AG04450 (cell line): ENCODE measurements around the gene ADGRD2. TPM values are rescaled to one million over a fixed set of nuclear protein-coding genes. Genes with fewer than 3 reads are reported as not detected.

Source experiments
- CTCF ChIA-PET: fragments of 300-600, 350-600 bp; formaldehyde crosslinking; extraction: SDS; loops from one replicate; lab custom pipeline; 2022; ENCODE audit warnings: antibody characterized with exemption, inconsistent platforms; lab: Charles Lee
- POLR2A ChIA-PET: fragments of 350-600 bp; formaldehyde crosslinking; extraction: SDS; loops from one replicate; lab custom pipeline; 2021; ENCODE audit warnings: antibody characterized with exemption, inconsistent platforms; lab: Yijun Ruan, JAX
- DNase-seq: peaks from one replicate; pipeline ENCODE4 v3.0.0-alpha.2; 2011; ENCODE audit warnings: low read depth, low spot score
- H3K27ac ChIP-seq: one replicate; pipeline ENCODE4 v1.5.1; 2012; ENCODE audit warnings: low read depth, low read length, control low read depth
- H3K27me3 ChIP-seq: one replicate; pipeline ENCODE4 v1.6.0; 2012; ENCODE audit warnings: low read length; ENCODE audit not compliant: control insufficient read depth, insufficient read depth
- H3K4me3 ChIP-seq: 2 replicates; pipeline ENCODE4 v1.5.1; 2011; ENCODE audit warnings: mild to moderate bottlenecking, low read depth, low read length, control low read depth
- H3K9me3 ChIP-seq: 2 replicates; pipeline ENCODE4 v1.5.1; 2012; ENCODE audit warnings: low read length; ENCODE audit not compliant: control insufficient read depth, insufficient read depth
- polyA plus RNA-seq: library from polyadenylated mRNA; depleted of rRNA; stranded (reverse); fragments of >200 nt; gene quantifications from 2 replicates; pipeline ENCODE4 v1.2.3, GENCODE V29; 2011
- TF ChIP-seq, protein P1 (sequence below): IDR thresholded peaks from 2 replicates; pipeline ENCODE4 v1.5.1; 2011; ENCODE audit warnings: low read depth, low read length, control low read depth, inconsistent platforms

Gene ADGRD2
- polyA plus RNA-seq, 1 experiment: not detected

DNA sequence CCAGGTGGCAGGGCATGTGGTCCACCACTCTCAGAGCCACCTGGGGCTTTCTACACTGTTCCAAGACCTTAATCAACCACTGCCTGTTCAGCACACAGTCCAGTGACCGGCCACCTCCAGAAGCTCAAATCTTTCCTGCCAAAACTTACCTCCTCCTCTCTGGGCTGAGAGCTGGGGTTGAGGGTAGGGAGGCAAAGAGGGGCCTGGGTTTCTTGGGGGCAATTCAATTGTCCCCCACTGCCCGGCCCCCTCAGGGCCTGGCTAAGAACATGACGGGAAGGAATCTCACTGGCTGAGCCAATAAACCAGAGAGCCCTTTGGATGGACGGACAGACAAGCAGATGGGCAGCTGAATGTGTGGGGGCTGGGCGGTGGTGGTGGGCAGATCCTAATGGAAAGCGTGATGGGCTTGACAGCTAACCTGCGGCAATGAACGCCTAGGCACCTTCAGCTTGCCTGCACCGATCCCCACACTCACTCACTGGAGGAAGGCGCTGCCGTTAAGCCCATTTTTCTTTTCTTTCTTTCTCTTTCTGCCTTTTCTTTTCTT lies 51.6 kb downstream of the ADGRD2 start:
- POLR2A ChIA-PET: interaction anchor here (0.6 kb wide), 1 partner anchor 81 kb away, joined by 3 read pairs; no protein-coding TSS in a partner anchor
- Histone ChIP-seq H3K27ac (no peak overlapping the region), H3K4me3 (no peak overlapping the region), H3K27me3 (peaks cover 81% of the 10 kb centered on the region), H3K9me3 (no peaks in the 10 kb centered on the region; the same call in 1 of the 2 replicates)
- TF ChIP-seq, protein P1, sequence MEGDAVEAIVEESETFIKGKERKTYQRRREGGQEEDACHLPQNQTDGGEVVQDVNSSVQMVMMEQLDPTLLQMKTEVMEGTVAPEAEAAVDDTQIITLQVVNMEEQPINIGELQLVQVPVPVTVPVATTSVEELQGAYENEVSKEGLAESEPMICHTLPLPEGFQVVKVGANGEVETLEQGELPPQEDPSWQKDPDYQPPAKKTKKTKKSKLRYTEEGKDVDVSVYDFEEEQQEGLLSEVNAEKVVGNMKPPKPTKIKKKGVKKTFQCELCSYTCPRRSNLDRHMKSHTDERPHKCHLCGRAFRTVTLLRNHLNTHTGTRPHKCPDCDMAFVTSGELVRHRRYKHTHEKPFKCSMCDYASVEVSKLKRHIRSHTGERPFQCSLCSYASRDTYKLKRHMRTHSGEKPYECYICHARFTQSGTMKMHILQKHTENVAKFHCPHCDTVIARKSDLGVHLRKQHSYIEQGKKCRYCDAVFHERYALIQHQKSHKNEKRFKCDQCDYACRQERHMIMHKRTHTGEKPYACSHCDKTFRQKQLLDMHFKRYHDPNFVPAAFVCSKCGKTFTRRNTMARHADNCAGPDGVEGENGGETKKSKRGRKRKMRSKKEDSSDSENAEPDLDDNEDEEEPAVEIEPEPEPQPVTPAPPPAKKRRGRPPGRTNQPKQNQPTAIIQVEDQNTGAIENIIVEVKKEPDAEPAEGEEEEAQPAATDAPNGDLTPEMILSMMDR: no peak
- DNase-seq: no peak
- CTCF ChIA-PET: no interaction called here

DNA sequence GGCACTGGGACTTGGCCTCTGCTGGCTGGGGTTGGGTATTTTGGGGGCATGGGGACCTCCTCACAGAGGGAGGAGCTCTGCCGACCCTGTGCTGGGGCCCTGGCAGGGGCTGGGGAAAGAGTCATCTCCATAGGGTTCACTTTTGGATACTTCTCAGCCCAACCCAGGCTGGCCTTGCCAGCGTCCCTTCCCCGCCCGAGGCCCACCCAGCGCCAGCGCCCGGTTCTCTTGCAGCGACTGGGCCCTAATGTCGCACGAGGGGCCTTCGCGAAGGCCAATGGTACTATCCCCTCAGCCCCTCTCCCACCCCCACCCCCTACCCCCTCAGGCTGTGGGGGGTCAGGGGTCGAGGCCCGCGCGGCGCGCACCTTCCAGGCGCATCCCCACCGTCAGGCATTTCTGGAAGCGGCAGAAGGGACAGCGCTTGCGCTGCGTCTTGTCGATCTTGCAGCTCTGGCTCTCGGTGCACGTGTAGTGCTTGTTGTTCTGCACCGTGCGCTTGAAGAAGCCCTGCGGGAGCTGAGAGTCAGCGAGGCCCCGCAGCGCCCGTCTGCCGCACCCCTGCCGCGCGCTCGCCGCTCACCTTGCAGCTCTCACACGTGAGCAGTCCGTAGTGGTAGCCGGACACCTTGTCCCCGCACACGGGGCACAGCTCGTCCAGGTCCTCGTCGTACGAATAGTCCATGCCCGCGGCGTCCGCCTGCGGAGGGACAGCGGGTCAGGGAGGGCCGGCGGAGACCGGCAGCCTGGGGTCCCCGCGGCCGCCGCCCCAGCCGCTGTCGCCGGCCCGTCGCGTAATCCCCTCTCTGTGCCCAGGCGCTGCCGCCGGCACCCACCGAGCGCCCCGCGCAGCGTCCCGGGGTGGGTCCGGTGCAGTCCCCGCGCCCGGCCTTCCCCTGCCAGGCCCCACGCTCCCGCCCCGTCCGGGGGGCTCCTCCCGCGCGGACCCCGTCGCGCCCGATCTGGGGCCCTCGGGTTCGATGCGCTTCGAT lies 52.8 kb downstream of the ADGRD2 start:
- TF ChIP-seq, protein P1: no peak
- no peak for DNase-seq
- CTCF ChIA-PET: interaction anchor here (0.6 kb wide), 1 partner anchor 50 kb away, joined by 5 read pairs; no protein-coding TSS in a partner anchor
- POLR2A ChIA-PET: no interaction called here
- H3K4me3 ChIP-seq: no peak overlapping the region
- H3K27ac ChIP-seq: no peak overlapping the region
- H3K9me3 ChIP-seq: no peaks in the 10 kb centered on the region; the same call in 1 of the 2 replicates
- H3K27me3 ChIP-seq: peaks cover 86% of the 10 kb centered on the region

DNA sequence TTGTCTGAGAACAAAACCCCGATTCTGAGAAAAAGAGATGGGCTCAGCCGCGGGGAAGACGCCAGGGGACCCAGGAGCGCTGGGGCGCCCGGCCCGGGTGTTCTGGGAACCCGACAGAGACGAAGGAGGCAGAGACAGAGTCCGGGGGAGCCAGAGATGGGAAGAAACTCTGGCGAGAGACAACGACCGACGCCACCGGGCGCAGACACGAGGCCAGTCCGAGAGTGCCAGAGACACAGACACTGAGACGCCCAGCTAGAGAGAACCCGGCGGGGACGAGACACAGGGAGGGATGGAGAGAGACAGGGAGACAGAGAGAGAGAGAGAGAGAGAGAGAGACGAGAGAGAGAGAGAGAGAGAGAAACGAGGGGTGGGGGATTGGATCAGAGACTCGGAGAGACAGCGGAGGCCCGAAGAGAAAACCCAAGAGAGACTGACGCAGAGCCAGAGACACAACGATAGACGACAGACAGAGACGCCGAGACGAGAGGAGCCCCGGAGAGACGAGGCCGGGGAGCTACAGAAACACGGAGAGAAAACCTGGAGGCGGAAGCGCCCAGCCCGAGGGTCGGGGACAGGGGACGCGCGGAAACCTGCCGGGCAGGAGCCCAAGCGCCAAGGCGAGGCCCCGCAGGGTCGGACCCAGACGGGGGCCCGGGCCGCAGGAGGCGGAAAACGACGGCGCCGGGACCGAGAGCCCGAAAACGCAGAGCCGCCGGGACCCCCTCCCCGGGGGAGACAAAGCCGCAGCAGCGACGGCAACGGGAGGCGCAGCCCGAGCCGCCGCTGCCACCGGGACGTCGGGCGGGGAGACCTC lies 53.7 kb downstream of the ADGRD2 start:
- TF ChIP-seq, protein P1: no peak
- ChIA-PET CTCF (no interaction called here), POLR2A (interaction anchor here (0.7 kb wide), 1 partner anchor 108 kb away, joined by 3 read pairs; no protein-coding TSS in a partner anchor)
- Histone ChIP-seq H3K4me3 (no peak overlapping the region), H3K27ac (no peak overlapping the region), H3K27me3 (peaks cover 80% of the 10 kb centered on the region), H3K9me3 (no peaks in the 10 kb centered on the region; the same call in 1 of the 2 replicates)
- no peak for DNase-seq

DNA sequence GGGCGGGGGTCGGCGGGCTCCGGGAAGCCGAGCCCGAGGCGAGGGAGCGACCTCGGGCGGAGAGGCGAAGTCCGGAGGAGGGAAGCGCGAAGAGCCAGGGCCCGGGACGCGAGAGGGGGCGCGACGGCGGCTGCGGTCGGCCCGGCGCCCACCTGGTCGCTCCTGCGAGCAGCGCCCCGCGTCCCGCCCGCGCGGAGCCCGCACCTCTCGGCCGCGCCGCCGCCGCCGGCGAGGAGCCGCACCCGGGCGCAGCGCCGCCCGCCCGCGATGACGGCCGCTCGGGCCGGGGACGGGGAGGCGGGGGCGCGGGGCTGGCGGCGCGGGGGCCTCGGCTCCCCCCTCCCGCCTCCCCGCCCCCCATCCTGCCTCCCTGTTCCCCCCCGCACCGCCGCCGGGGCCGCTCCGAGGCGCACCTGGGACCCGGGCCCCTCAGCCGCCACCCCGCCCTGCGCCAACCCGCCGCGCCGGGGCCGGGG lies 54.3 kb downstream of the ADGRD2 start:
- CTCF ChIA-PET: no interaction called here
- H3K9me3 ChIP-seq: no peaks in the 10 kb centered on the region; the same call in 1 of the 2 replicates
- no peak overlapping the region for H3K27ac ChIP-seq
- DNase-seq: no peak
- H3K27me3 ChIP-seq: peaks cover 74% of the 10 kb centered on the region
- H3K4me3 ChIP-seq: no peak overlapping the region
- TF ChIP-seq, protein P1: no peak
- POLR2A ChIA-PET: interaction anchor here (0.7 kb wide), 1 partner anchor 109 kb away, joined by 3 read pairs; no protein-coding TSS in a partner anchor
